H9 (cell line): Measurements from ENCODE around the gene GPHA2. TPM values are rescaled to one million over a fixed set of nuclear protein-coding genes. Genes with fewer than 3 reads are reported as not detected.

Experiments used
- DNase-seq: peaks from one replicate; pipeline ENCODE4 v3.0.0-alpha.2; 2017
- H2AFZ ChIP-seq: one replicate; pipeline ENCODE4 v1.6.1; 2013; ENCODE audit warnings: mild to moderate bottlenecking, low read length, control low read depth, moderate library complexity
- H2AK5ac ChIP-seq: 2 replicates; pipeline ENCODE4 v1.6.1; 2013; ENCODE audit warnings: low read length, control low read depth, mixed read lengths; ENCODE audit not compliant: insufficient read length
- H2BK120ac ChIP-seq: one replicate; pipeline ENCODE4 v1.6.1; 2013; ENCODE audit warnings: low read depth, mild to moderate bottlenecking, low read length, control low read depth, inconsistent platforms; ENCODE audit not compliant: poor library complexity, severe bottlenecking
- H2BK12ac ChIP-seq: 2 replicates; pipeline ENCODE4 v1.6.1; 2013; ENCODE audit warnings: low read length, control low read depth, mixed read lengths, low read depth; ENCODE audit not compliant: insufficient read length
- H2BK15ac ChIP-seq: 2 replicates; pipeline ENCODE4 v1.6.1; 2013; ENCODE audit warnings: low read depth, low read length, control low read depth
- H2BK20ac ChIP-seq: one replicate; pipeline ENCODE4 v1.6.1; 2013; ENCODE audit warnings: low read depth, mild to moderate bottlenecking, low read length, control low read depth, inconsistent platforms; ENCODE audit not compliant: poor library complexity, severe bottlenecking
- H2BK5ac ChIP-seq: 2 replicates; pipeline ENCODE4 v1.6.1; 2013; ENCODE audit warnings: low read length, control low read depth, mixed read lengths; ENCODE audit not compliant: insufficient read length
- H3K14ac ChIP-seq: 2 replicates; pipeline ENCODE4 v1.6.1; 2013; ENCODE audit warnings: low read length, control low read depth; ENCODE audit not compliant: insufficient read depth
- H3K18ac ChIP-seq: 2 replicates; pipeline ENCODE4 v1.6.1; 2013; ENCODE audit warnings: low read depth, mild to moderate bottlenecking, mixed read lengths, low read length, control low read depth; ENCODE audit not compliant: insufficient read length
- H3K23ac ChIP-seq: 2 replicates; pipeline ENCODE4 v1.6.1; 2013; ENCODE audit warnings: low read length, control low read depth, mixed read lengths, low read depth; ENCODE audit not compliant: insufficient read length
- H3K23me2 ChIP-seq: 2 replicates; pipeline ENCODE4 v1.6.1; 2013; ENCODE audit warnings: low read depth, mild to moderate bottlenecking, mixed read lengths, low read length, control low read depth; ENCODE audit not compliant: insufficient read length, poor library complexity, severe bottlenecking
- H3K27ac ChIP-seq: 2 replicates; pipeline ENCODE4 v1.5.1; 2013; ENCODE audit warnings: low read length, control low read depth, mixed read lengths, low read depth; ENCODE audit not compliant: insufficient read length
- H3K27me3 ChIP-seq: 2 replicates; pipeline ENCODE4 v1.6.1; 2013; ENCODE audit warnings: low read length, control low read depth, inconsistent platforms; ENCODE audit not compliant: insufficient read depth
- H3K4ac ChIP-seq: 2 replicates; pipeline ENCODE4 v1.6.1; 2013; ENCODE audit warnings: low read depth, mild to moderate bottlenecking, control low read depth, inconsistent platforms, low read length, moderate library complexity
- H3K4me1 ChIP-seq: 2 replicates; pipeline ENCODE4 v1.6.1; 2013; ENCODE audit warnings: low read length, control low read depth, inconsistent platforms; ENCODE audit not compliant: insufficient read depth
- H3K4me2 ChIP-seq: 2 replicates; pipeline ENCODE4 v1.6.1; 2013; ENCODE audit warnings: low read length, control low read depth, mixed read lengths; ENCODE audit not compliant: insufficient read length, insufficient read depth
- H3K56ac ChIP-seq: 2 replicates; pipeline ENCODE4 v1.6.1; 2013; ENCODE audit warnings: low read depth, mild to moderate bottlenecking, mixed read lengths, low read length, control low read depth; ENCODE audit not compliant: insufficient read length
- H3K79me1 ChIP-seq: 2 replicates; pipeline ENCODE4 v1.6.1; 2013; ENCODE audit warnings: low read depth, mild to moderate bottlenecking, moderate library complexity, low read length, control low read depth, inconsistent platforms; ENCODE audit not compliant: insufficient read depth, poor library complexity, severe bottlenecking
- H3K79me2 ChIP-seq: 2 replicates; pipeline ENCODE4 v1.6.1; 2013; ENCODE audit warnings: low read length, control low read depth, inconsistent platforms; ENCODE audit not compliant: insufficient read depth
- H3K9ac ChIP-seq: 2 replicates; pipeline ENCODE4 v1.6.1; 2013; ENCODE audit warnings: low read length, control low read depth, mixed read lengths; ENCODE audit not compliant: insufficient read length; ENCODE audit errors: extremely low read depth
- H3K9me3 ChIP-seq: one replicate; pipeline ENCODE4 v1.6.1; 2013; ENCODE audit warnings: low read depth, low read length, inconsistent platforms; ENCODE audit not compliant: control insufficient read depth
- H3T11ph ChIP-seq: one replicate; pipeline ENCODE4 v1.6.1; 2013; ENCODE audit warnings: mild to moderate bottlenecking, low read length, control low read depth, inconsistent platforms
- H4K20me1 ChIP-seq: one replicate; pipeline ENCODE4 v1.6.1; 2013; ENCODE audit not compliant: control insufficient read depth, insufficient read length, insufficient read depth
- H4K5ac ChIP-seq: 2 replicates; pipeline ENCODE4 v1.6.1; 2013; ENCODE audit warnings: low read depth, mild to moderate bottlenecking, mixed read lengths, low read length, control low read depth; ENCODE audit not compliant: insufficient read length
- H4K8ac ChIP-seq: replicated peaks from 2 replicates; pipeline ENCODE4 v1.6.1; 2013; ENCODE audit warnings: low read length, control low read depth, mixed read lengths, low read depth; ENCODE audit not compliant: insufficient read length
- H4K91ac ChIP-seq: 2 replicates; pipeline ENCODE4 v1.6.1; 2013; ENCODE audit warnings: low read depth, mild to moderate bottlenecking, moderate library complexity, mixed read lengths, low read length, control low read depth; ENCODE audit not compliant: insufficient read length
- H3K27ac Mint-ChIP-seq, 3 experiments: 2 replicates in 2 of 3; 3 replicates in 1 of 3; pipeline ENCODE4 v1.8.0; 2020 to 2021; ENCODE audit warnings: mixed read lengths in 3 of 3, mild to moderate bottlenecking in 1 of 3, moderate library complexity in 1 of 3
- H3K27me3 Mint-ChIP-seq: 2 replicates; pipeline ENCODE4 v1.8.0; 2021; ENCODE audit warnings: low read depth, mild to moderate bottlenecking, moderate library complexity, mixed read lengths
- H3K36me3 Mint-ChIP-seq, 3 experiments: 2 replicates in 2 of 3; 3 replicates in 1 of 3; pipeline ENCODE4 v1.8.0; 2020 to 2021; ENCODE audit warnings: low read depth in 3 of 3, mixed read lengths in 3 of 3; ENCODE audit not compliant: insufficient read depth in 1 of 3
- H3K4me1 Mint-ChIP-seq, 2 experiments: 2 replicates each; pipeline ENCODE4 v1.8.0; 2020; ENCODE audit warnings: mixed read lengths in 2 of 2
- H3K4me3 Mint-ChIP-seq, 2 experiments: 2 replicates in 1 of 2; 3 replicates in 1 of 2; pipeline ENCODE4 v1.8.0; 2020 to 2021; ENCODE audit warnings: mild to moderate bottlenecking in 2 of 2, mixed read lengths in 2 of 2, moderate library complexity in 1 of 2
- H3K9me3 Mint-ChIP-seq, 2 experiments: 2 replicates in 1 of 2; 3 replicates in 1 of 2; pipeline ENCODE4 v1.8.0; 2020; ENCODE audit warnings: mild to moderate bottlenecking in 2 of 2, mixed read lengths in 2 of 2, moderate library complexity in 1 of 2
- WGBS: extraction: QIAGEN DNeasy Blood & Tissue Kit; methylation state at CpG from one replicate; pipeline ENCODE4 v1.1.7; 2013; ENCODE audit warnings: missing lambda C conversion rate, low lambda C conversion rate, mixed read lengths; ENCODE audit not compliant: insufficient read length; ENCODE audit errors: extremely low coverage; 5-methylcytosine and 5-hydroxymethylcytosine counted together
- total RNA-seq: library from RNA; stranded (reverse); gene quantifications from 2 replicates; pipeline ENCODE4 v1.2.1, GENCODE V29; 2021
- TF ChIP-seq, protein P1 (sequence below): fragments of 200-600 bp; sonication (generic); conservative IDR thresholded peaks from 3 replicates; pipeline ENCODE4 v1.8.0; 2021; ENCODE audit warnings: antibody characterized with exemption, mild to moderate bottlenecking

Gene GPHA2
- total RNA-seq, 1 experiment from 2014 or later: 2.1 TPM

DNA sequence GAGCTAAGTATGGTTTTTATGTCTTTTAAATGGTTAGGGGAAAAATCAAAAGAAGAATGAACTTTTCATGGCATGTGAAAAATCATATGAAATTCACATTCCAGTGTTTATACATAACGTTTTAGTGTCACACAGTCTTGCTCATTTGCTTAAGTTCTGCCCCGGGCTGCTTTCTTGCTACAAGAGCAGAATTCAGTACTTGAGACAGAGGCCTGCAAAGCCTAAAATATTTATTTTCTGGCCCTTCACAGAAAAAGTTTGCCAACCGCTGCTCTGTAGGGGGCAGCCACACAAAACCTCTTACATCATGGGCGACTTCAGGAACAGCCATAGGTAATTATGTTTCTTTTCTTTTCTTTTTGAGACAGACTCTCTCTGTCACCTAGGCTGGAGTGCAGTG lies 17.7 kb downstream of the GPHA2 start:
- peaks cover 18 to 22% of the 10 kb centered on the region in 2 experiments for H3K4me1 Mint-ChIP-seq
- Histone ChIP-seq H3K4ac (no peak overlapping the region), H2BK5ac (no peak overlapping the region), H4K20me1 (no peaks in the 10 kb centered on the region), H4K91ac (no peak overlapping the region), H3T11ph (no peak overlapping the region), H2AFZ (no peak overlapping the region), H3K14ac (no peak overlapping the region), H3K23me2 (peaks cover 10% of the 10 kb centered on the region), H4K8ac (no peak overlapping the region), H2AK5ac (no peak overlapping the region), H2BK15ac (no peak overlapping the region), H2BK12ac (no peak overlapping the region), H3K79me2 (no peaks in the 10 kb centered on the region), H3K4me1 (no peaks in the 10 kb centered on the region), H3K9ac (peak overlapping the region; percentile 61), H3K4me2 (peak overlapping the region; percentile 66), H3K18ac (no peak overlapping the region), H3K27ac (no peak overlapping the region), H3K79me1 (no peaks in the 10 kb centered on the region), H2BK20ac (no peak overlapping the region), H3K23ac (no peak overlapping the region), H4K5ac (no peak overlapping the region), H3K27me3 (no peaks in the 10 kb centered on the region), H2BK120ac (no peak overlapping the region), H3K56ac (no peak overlapping the region), H3K9me3 (no peaks in the 10 kb centered on the region)
- no peak for DNase-seq
- TF ChIP-seq, protein P1, sequence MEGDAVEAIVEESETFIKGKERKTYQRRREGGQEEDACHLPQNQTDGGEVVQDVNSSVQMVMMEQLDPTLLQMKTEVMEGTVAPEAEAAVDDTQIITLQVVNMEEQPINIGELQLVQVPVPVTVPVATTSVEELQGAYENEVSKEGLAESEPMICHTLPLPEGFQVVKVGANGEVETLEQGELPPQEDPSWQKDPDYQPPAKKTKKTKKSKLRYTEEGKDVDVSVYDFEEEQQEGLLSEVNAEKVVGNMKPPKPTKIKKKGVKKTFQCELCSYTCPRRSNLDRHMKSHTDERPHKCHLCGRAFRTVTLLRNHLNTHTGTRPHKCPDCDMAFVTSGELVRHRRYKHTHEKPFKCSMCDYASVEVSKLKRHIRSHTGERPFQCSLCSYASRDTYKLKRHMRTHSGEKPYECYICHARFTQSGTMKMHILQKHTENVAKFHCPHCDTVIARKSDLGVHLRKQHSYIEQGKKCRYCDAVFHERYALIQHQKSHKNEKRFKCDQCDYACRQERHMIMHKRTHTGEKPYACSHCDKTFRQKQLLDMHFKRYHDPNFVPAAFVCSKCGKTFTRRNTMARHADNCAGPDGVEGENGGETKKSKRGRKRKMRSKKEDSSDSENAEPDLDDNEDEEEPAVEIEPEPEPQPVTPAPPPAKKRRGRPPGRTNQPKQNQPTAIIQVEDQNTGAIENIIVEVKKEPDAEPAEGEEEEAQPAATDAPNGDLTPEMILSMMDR: no peak
- H3K27ac Mint-ChIP-seq: peak overlapping the region; percentile 81 to 97 (median 86)
- H3K4me3 Mint-ChIP-seq: peak overlapping the region; percentile 84 to 90
- no CpG with 5 or more reads among the region's 4 CpGs for WGBS
- no peaks in the 10 kb centered on the region for H3K27me3 Mint-ChIP-seq
- peaks cover 4 to 8% (median 6%) of the 10 kb centered on the region in 3 experiments; a peak in 6 of 7 replicates for H3K36me3 Mint-ChIP-seq
- no peaks in the 10 kb centered on the region for H3K9me3 Mint-ChIP-seq
